Thoracic aorta (tissue), 2 donors: ENCODE data around the gene CLNK. TPM values are rescaled to one million over a fixed set of nuclear protein-coding genes. Genes with fewer than 3 reads are reported as not detected.

ENCODE experiments used
- ATAC-seq: fragments of 150-250 bp; one replicate; pipeline ENCODE4 v1.8.0; 2017; ENCODE audit warnings: low read depth; ENCODE audit not compliant: insufficient number of reproducible peaks, low FRiP score
- DNase-seq: peaks from one replicate; pipeline ENCODE4 v3.0.0-alpha.2; 2020; ENCODE audit warnings: low spot score
- H3K27ac ChIP-seq, 2 donors: fragments of 200-600 bp; sonication (generic); 1 replicate in 1 of 2; 2 replicates in 1 of 2; pipeline ENCODE4 v1.5.1; 2016; ENCODE audit warnings: mild to moderate bottlenecking in 2 of 2, moderate library complexity in 2 of 2
- H3K27me3 ChIP-seq: fragments of 200-600 bp; sonication (generic); replicated peaks from 2 replicates; pipeline ENCODE4 v1.6.0; 2016; ENCODE audit warnings: mild to moderate bottlenecking; ENCODE audit not compliant: insufficient read depth
- H3K36me3 ChIP-seq: fragments of 200-600 bp; sonication (generic); one replicate; pipeline ENCODE4 v1.5.1; 2016
- H3K4me1 ChIP-seq, 2 donors: fragments of 200-600 bp; sonication (generic); 1 replicate in 1 of 2; 2 replicates in 1 of 2; pipeline versions ENCODE4 v1.5.1 to v1.6.0; 2016; ENCODE audit warnings: low read depth in 2 of 2, mild to moderate bottlenecking in 1 of 2; ENCODE audit not compliant: control insufficient read depth in 1 of 2
- H3K4me3 ChIP-seq: fragments of 200-600 bp; sonication (generic); 2 replicates; pipeline ENCODE4 v1.5.1; 2016; ENCODE audit warnings: mild to moderate bottlenecking
- H3K9me3 ChIP-seq: fragments of 200-600 bp; sonication (generic); 2 replicates; pipeline ENCODE4 v1.5.1; 2016
- CTCF ChIP-seq: fragments of 200-600 bp; sonication (generic); IDR thresholded peaks from one replicate; pipeline ENCODE4 v1.5.1; 2019; ENCODE audit warnings: antibody characterized with exemption
- total RNA-seq, 2 donors: library from RNA; depleted of rRNA; stranded (reverse); fragments of >200 nt; gene quantifications; one replicate each; pipeline versions ENCODE4 v1.1.0 to v1.2.3, GENCODE V29; 2016

The CLNK gene
- total RNA-seq, 2 donors from 2014 or later: not detected

DNA sequence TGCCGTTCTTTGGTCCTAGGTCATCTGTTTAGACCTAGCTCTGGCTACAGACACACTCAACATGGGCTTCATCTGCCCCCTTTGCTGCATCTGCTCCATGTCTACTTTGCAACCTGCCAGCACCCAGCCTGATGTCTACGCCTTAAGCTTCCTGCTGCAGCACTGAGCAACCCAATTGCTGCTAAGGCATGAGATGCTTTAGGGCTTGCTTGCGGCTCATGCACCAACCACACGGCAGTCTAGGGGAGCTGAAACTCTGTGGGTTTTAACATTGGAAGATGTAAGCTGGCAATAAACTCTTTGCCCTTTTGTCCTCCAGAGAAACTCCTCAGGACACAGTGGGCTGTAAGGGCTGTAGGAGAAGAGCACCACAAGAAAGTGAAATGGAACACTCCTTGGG, 11.7 kb upstream of the CLNK start:
- Histone ChIP-seq H3K27ac (no peak overlapping the region), H3K9me3 (no peaks in the 10 kb centered on the region), H3K27me3 (no peaks in the 10 kb centered on the region), H3K36me3 (no peaks in the 10 kb centered on the region), H3K4me1 (peaks cover 0 to 16% of the 10 kb centered on the region in 2 donors), H3K4me3 (no peak overlapping the region)
- ATAC-seq: no peak
- no peak for TF ChIP-seq CTCF
- DNase-seq: no peak

DNA sequence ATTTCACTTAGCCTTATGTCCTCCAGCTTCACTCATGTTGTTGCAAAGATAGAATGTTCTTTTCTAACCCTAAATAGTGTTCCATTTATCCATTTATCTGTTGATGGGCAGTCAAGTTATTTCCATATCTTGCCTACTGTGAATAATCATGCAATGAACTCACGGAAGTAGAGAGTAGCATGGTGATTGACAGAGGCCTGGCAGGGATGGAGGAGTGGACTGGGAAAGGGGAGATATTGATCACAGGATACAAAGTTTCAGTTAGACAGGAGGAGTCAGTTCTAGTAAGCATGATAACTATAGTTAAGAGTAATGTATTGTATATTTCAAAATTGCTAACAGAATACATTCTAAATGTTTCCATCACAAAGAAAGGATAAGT, 10.3 kb upstream of the CLNK start:
- no peak for ATAC-seq
- no peaks in the 10 kb centered on the region for H3K27me3 ChIP-seq
- H3K27ac ChIP-seq: no peak overlapping the region
- peaks cover 0 to 17% of the 10 kb centered on the region in 2 donors for H3K4me1 ChIP-seq
- H3K4me3 ChIP-seq: no peak overlapping the region
- no peak for TF ChIP-seq CTCF
- no peaks in the 10 kb centered on the region for H3K36me3 ChIP-seq
- DNase-seq: no peak
- no peaks in the 10 kb centered on the region for H3K9me3 ChIP-seq

GRCh38 chr4:10694151-10694827, 9.7 kb upstream of the CLNK start:
- no peak for ATAC-seq
- no peaks in the 10 kb centered on the region for H3K27me3 ChIP-seq
- no peak overlapping the region for H3K27ac ChIP-seq
- no peaks in the 10 kb centered on the region for H3K36me3 ChIP-seq
- no peak for DNase-seq
- peaks cover 0 to 17% of the 10 kb centered on the region in 2 donors for H3K4me1 ChIP-seq
- TF ChIP-seq CTCF: no peak
- no peaks in the 10 kb centered on the region for H3K9me3 ChIP-seq
- no peak overlapping the region for H3K4me3 ChIP-seq

DNA sequence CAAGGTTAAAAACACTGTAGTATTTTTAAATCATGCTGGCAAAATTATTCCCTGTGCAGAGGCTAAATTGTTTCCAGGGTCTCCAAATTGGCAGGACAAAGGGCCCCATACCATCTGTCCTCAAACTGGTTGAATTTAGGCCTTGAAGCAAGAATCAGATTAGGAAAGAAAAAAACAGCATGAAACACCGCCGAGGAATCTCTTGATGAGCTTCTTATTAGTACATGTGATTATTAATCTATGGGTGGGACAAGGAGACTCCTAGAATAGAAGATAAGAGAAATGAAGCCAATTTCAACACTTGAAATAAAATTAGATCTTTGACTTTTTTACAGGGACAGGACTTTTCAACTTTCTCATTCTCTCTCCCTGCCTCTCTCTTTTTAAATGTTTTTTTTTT, 7.1 kb upstream of the CLNK start:
- H3K27ac ChIP-seq: peak overlapping the region in 1 of 2 donors; percentile 20
- H3K4me3 ChIP-seq: no peak overlapping the region
- no peaks in the 10 kb centered on the region for H3K9me3 ChIP-seq
- peaks cover 0 to 17% of the 10 kb centered on the region in 2 donors for H3K4me1 ChIP-seq
- H3K36me3 ChIP-seq: no peaks in the 10 kb centered on the region
- DNase-seq (no peak), ATAC-seq (no peak)
- no peaks in the 10 kb centered on the region for H3K27me3 ChIP-seq
- no peak for TF ChIP-seq CTCF

DNA sequence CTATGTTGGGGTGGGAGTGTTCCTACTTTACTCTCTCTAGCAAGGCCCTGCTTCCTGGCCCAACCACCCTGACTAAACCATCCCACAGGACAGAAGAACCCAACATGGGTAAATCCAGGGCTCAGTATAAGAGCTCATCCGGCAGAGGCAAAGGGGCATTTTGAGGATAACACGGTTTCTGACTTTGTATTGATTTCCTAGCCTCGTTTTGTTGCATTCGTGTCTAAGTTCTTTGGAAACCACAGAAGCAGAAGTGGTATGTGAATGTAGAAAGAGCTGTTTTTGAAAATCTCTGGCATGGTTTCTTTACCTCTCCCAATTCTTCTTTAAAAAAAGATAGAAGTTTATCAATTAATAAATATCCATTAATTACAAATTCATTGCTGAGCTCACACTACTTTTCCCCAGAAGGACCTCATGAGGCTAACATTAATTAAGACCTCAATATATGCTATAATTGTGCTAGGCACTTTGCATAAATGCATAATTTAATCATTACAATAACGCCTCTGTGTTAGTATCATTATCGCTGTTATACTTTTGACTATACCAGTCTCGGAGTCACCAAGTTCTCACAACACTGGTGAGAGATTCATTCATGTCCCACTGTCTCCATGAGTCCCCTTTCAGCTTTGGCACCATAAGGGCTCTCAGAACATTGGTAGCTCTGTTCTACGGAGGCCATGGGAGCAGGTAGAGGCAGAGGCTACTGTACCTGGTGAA, 5.8 kb upstream of the CLNK start:
- no peak overlapping the region for H3K4me3 ChIP-seq
- H3K4me1 ChIP-seq: peaks cover 0 to 17% of the 10 kb centered on the region in 2 donors
- no peak for ATAC-seq
- no peak overlapping the region for H3K27ac ChIP-seq
- DNase-seq: no peak
- no peak for TF ChIP-seq CTCF
- H3K9me3 ChIP-seq: no peaks in the 10 kb centered on the region
- H3K27me3 ChIP-seq: no peaks in the 10 kb centered on the region
- no peaks in the 10 kb centered on the region for H3K36me3 ChIP-seq
